ENCODE measurements around the gene CCL18. TPM values are rescaled to one million over a fixed set of nuclear protein-coding genes. Genes with fewer than 3 reads are reported as not detected.
"Not testable (repeated sequence)": the region's sequence is repeated elsewhere in the genome, so short reads cannot be mapped to it uniquely, and the experiment has no call there.

CCL18 gene
- total RNA-seq, 1 donor from 2014 or later: not detected

- H3K27ac Mint-ChIP-seq (ENCODE audit: unreplicated experiment): no peak overlapping the region
Observed at GRCh38 chr17:36112572-36112971, 48.5 kb downstream of the CCL18 start.

DNA sequence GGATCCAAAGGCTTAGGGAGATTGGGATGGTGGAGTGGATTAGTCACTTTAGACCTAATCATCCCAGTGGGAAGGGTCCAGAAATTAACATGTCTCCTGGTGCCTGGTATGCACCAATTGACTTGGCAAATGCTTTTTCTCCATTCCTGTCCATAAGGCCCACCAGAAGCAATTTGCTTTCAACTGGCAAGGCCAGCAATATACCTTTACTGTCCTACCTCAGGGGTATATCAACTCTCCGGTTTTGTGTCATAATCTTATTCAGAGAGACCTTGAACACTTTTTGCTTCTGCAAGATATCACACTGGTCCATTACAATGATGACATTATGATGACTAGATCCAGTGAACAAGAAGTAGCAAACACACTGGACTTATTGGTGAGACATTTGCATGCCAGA lies 49.1 kb downstream of the CCL18 start:
- H3K4me3 Mint-ChIP-seq (ENCODE audit: unreplicated experiment); H3K4me1 Mint-ChIP-seq (ENCODE audit: low read depth, unreplicated experiment); H3K9me3 Mint-ChIP-seq (ENCODE audit: unreplicated experiment); H3K27ac Mint-ChIP-seq (ENCODE audit: unreplicated experiment); DNase-seq; H3K27me3 Mint-ChIP-seq (ENCODE audit: unreplicated experiment); H3K36me3 Mint-ChIP-seq (ENCODE audit: unreplicated experiment): not testable (repeated sequence)

More at GRCh38 chr17:36112572-36112971, 48.5 kb downstream of the CCL18 start:
- Mint-ChIP-seq H3K36me3 (ENCODE audit: unreplicated experiment) (no peaks in the 10 kb centered on the region), H3K27me3 (ENCODE audit: unreplicated experiment) (peaks cover 3% of the 10 kb centered on the region), H3K4me3 (ENCODE audit: unreplicated experiment) (no peak overlapping the region), H3K4me1 (ENCODE audit: low read depth, unreplicated experiment) (no peaks in the 10 kb centered on the region), H3K9me3 (ENCODE audit: unreplicated experiment) (no peaks in the 10 kb centered on the region)
- no peak for TF ChIP-seq CTCF (IDR thresholded peaks at IDR 0.05; ENCODE audit: partially characterized antibody, unreplicated experiment)
- no peak for DNase-seq

- H3K27me3 Mint-ChIP-seq (ENCODE audit: unreplicated experiment); H3K4me1 Mint-ChIP-seq (ENCODE audit: low read depth, unreplicated experiment); H3K36me3 Mint-ChIP-seq (ENCODE audit: unreplicated experiment); DNase-seq; H3K9me3 Mint-ChIP-seq (ENCODE audit: unreplicated experiment); H3K27ac Mint-ChIP-seq (ENCODE audit: unreplicated experiment); H3K4me3 Mint-ChIP-seq (ENCODE audit: unreplicated experiment): not testable (repeated sequence)
Observed at GRCh38 chr17:36114971-36115648, 51.0 kb downstream of the CCL18 start.

- DNase-seq; H3K4me3 Mint-ChIP-seq (ENCODE audit: unreplicated experiment); H3K36me3 Mint-ChIP-seq (ENCODE audit: unreplicated experiment); H3K4me1 Mint-ChIP-seq (ENCODE audit: low read depth, unreplicated experiment); H3K27me3 Mint-ChIP-seq (ENCODE audit: unreplicated experiment); H3K9me3 Mint-ChIP-seq (ENCODE audit: unreplicated experiment); H3K27ac Mint-ChIP-seq (ENCODE audit: unreplicated experiment): not testable (repeated sequence)
Observed at GRCh38 chr17:36115649-36115977, 51.5 kb downstream of the CCL18 start.

GRCh38 chr17:36117505-36118382 lies 53.7 kb downstream of the CCL18 start:
- Mint-ChIP-seq H3K4me3 (ENCODE audit: unreplicated experiment) (no peak overlapping the region), H3K9me3 (ENCODE audit: unreplicated experiment) (no peaks in the 10 kb centered on the region), H3K27me3 (ENCODE audit: unreplicated experiment) (peaks cover 3% of the 10 kb centered on the region), H3K27ac (ENCODE audit: unreplicated experiment) (no peak overlapping the region), H3K4me1 (ENCODE audit: low read depth, unreplicated experiment) (no peaks in the 10 kb centered on the region), H3K36me3 (ENCODE audit: unreplicated experiment) (no peaks in the 10 kb centered on the region)
- no peak for TF ChIP-seq CTCF (IDR thresholded peaks at IDR 0.05; ENCODE audit: partially characterized antibody, unreplicated experiment)
- DNase-seq: no peak

- Mint-ChIP-seq H3K9me3 (ENCODE audit: unreplicated experiment) (no peaks in the 10 kb centered on the region), H3K36me3 (ENCODE audit: unreplicated experiment) (no peaks in the 10 kb centered on the region), H3K4me1 (ENCODE audit: low read depth, unreplicated experiment) (no peaks in the 10 kb centered on the region), H3K4me3 (ENCODE audit: unreplicated experiment) (no peak overlapping the region), H3K27me3 (ENCODE audit: unreplicated experiment) (peaks cover 3% of the 10 kb centered on the region), H3K27ac (ENCODE audit: unreplicated experiment) (no peak overlapping the region)
- no peak for DNase-seq
- TF ChIP-seq CTCF (IDR thresholded peaks at IDR 0.05; ENCODE audit: partially characterized antibody, unreplicated experiment): no peak
Observed at GRCh38 chr17:36118477-36119353, 54.6 kb downstream of the CCL18 start.

All from glutamatergic neuron (in vitro differentiated cells).